NCI-H1092 treated with DMSO at 0.1 percent for 48 hours (cell line): ENCODE data around the gene MRPL27.

Experiments
- DNase-seq: peaks from one replicate; lab custom pipeline; 2025; lab: John Stamatoyannopoulos, UW

Gene MRPL27

GRCh38 chr17:50359998-50360461, 13.0 kb downstream of the MRPL27 start:
- no peak for DNase-seq

GRCh38 chr17:50359005-50359699, 13.8 kb downstream of the MRPL27 start:
- DNase-seq = no peak

GRCh38 chr17:50358177-50358576, 14.8 kb downstream of the MRPL27 start:
- no peak for DNase-seq

GRCh38 chr17:50356892-50357510, 16.0 kb downstream of the MRPL27 start:
- DNase-seq = no peak

GRCh38 chr17:50356418-50356817, 16.6 kb downstream of the MRPL27 start:
- DNase-seq = no peak

GRCh38 chr17:50355701-50356341, 17.2 kb downstream of the MRPL27 start:
- DNase-seq = no peak

GRCh38 chr17:50355336-50355700, 17.7 kb downstream of the MRPL27 start:
- no peak for DNase-seq

GRCh38 chr17:50354776-50355175, 18.2 kb downstream of the MRPL27 start:
- DNase-seq = no peak

- no peak for DNase-seq
Measured at GRCh38 chr17:50354198-50354597, 18.8 kb downstream of the MRPL27 start.

- no peak for DNase-seq
Measured at GRCh38 chr17:50353600-50354195, 19.3 kb downstream of the MRPL27 start.

GRCh38 chr17:50352693-50353599, 20.0 kb downstream of the MRPL27 start:
- no peak for DNase-seq

GRCh38 chr17:50352072-50352692, 20.8 kb downstream of the MRPL27 start:
- DNase-seq = no peak

GRCh38 chr17:50350733-50351132, 22.3 kb downstream of the MRPL27 start:
- DNase-seq = no peak

- DNase-seq = no peak
Measured at GRCh38 chr17:50349243-50349600, 23.8 kb downstream of the MRPL27 start.

- DNase-seq = no peak
Measured at GRCh38 chr17:50348522-50349242, 24.3 kb downstream of the MRPL27 start.

GRCh38 chr17:50347894-50348291, 25.1 kb downstream of the MRPL27 start:
- DNase-seq = no peak

- DNase-seq = no peak
Measured at GRCh38 chr17:50347117-50347893, 25.7 kb downstream of the MRPL27 start.

- no peak for DNase-seq
Measured at GRCh38 chr17:50346313-50347116, 26.5 kb downstream of the MRPL27 start.
